ENCODE data around the gene FHAD1.

The FHAD1 gene

GRCh38 chr1:15326691-15327588 is 79.9 kb downstream of the FHAD1 start:
- no peak for DNase-seq (ENCODE audit: low spot score)

DNA sequence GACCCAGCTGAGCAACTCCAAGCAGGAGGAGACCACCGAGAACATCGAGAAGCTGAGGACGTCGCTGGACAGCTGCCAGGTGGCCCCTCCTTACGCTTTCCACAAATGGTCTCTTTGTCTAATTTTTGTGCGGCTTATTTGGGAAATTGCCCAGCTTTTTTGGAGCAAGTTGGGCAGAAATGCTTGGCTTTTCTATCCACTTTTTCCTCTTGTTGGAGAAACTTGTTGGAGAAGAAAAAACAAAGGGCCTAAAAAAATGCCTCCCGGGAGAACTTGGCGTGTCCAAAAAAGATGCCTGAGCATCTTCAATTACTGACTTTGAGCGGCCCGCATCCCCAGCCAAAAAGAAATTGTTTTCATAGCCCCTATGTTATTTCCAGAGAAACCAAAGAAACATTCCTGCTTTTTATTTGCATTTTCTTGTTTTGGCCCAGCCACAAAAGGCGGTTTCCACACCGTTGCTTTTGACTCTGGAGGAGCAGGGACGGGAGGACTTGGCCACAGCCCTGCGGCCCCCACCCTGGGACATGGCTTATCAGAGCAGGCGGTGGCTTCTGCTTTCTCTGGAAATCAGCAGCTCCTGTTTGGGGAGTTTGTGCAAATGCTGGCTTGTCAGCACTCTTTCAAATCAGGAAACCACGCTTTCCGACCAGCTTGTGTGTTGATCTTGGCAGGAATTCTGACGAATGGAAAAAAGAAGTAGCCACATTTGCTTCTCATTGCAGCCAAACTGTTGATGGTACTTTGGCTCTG is 81.5 kb downstream of the FHAD1 start:
- peak; percentile 62 for DNase-seq (ENCODE audit: low spot score)

- peak; percentile 68 for DNase-seq (ENCODE audit: low spot score)
These were observed 82.2 kb downstream of the FHAD1 start for GRCh38 chr1:15329104-15329820.

- no peak for DNase-seq (ENCODE audit: low spot score)
These were observed 83.0 kb downstream of the FHAD1 start for GRCh38 chr1:15330028-15330427.

DNA sequence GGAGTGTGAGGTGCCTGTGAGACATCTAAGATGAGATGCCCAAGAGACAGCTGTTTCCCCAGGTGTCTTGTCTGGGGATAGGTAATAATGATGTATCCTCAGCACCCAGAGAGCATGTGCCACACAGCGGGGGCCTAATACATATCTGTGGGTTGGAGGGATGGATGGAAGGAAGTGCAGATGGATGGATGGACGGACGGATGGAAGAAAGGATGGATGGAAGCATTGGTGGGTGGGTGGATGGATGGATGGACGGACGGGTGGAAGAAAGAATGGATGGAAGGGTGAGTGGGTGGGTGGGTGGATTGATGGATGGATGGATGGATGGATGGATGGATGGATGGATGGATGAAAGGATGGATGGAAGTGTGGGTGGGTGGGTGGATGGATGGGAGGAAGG is 84.2 kb downstream of the FHAD1 start:
- DNase-seq (ENCODE audit: low spot score), result no peak

DNA sequence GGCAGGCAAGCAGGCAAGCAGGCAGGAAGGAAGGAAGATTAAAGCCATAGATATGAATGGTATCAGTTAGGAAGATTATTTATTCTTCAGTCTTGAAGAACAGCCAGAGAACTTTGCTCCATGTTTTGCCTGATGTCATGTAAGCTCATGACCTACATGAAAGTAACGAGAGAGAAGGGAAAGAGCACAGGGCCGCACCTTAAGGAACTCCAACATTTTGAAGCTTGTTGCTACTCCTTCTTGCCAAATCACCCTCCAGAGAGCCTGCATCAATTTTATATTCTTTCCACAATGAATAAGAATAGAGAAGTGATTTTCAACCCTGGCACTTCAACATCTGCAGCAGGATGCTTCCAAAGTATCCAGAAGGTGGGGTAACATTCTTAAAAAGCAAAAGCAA is 84.7 kb downstream of the FHAD1 start:
- DNase-seq (ENCODE audit: low spot score), result no peak

DNA sequence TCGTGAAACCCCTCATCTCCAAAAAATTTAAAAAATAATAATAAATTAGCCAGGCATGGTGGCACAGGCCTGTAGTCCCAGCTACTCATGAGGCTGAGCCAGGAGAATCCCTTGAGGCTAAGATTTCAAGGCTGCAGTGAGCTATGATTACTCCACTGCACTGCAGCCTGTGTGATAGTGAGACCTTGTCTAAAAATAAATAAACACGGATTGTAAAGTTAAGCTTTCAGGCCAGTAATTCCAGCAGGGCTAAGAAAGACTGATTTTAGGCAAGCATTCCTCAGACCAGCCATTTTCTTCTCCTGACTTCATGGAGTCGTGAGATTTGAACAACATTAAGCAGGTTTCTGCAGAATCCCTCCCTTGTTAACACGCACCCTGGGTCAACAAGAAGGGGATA is 85.5 kb downstream of the FHAD1 start:
- DNase-seq (ENCODE audit: low spot score), result no peak

- no peak for DNase-seq (ENCODE audit: low spot score)
These were observed 86.1 kb downstream of the FHAD1 start for GRCh38 chr1:15332952-15333715.

DNA sequence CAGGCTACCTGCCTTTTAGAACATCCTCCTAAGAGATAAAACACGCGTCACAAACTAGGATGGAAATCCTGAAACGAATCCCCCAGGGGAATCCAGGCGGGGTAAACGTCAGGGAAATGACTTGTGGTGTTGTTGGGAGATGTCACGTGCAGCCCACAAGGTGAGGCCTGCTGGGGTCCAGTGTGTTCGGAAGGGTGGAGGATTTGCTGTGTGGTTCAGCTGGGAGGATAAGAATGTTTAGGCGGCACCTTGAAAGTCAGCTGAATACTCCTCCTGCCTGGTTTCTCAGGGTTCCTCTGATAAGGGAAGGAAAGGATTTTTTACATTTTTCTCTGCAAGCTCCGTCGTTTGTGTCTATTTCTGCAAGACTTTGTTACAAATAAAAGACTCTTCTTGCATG is 88.0 kb downstream of the FHAD1 start:
- no peak for DNase-seq (ENCODE audit: low spot score)

GRCh38 chr1:15336866-15337265 is 89.8 kb downstream of the FHAD1 start:
- no peak for DNase-seq (ENCODE audit: low spot score)

DNA sequence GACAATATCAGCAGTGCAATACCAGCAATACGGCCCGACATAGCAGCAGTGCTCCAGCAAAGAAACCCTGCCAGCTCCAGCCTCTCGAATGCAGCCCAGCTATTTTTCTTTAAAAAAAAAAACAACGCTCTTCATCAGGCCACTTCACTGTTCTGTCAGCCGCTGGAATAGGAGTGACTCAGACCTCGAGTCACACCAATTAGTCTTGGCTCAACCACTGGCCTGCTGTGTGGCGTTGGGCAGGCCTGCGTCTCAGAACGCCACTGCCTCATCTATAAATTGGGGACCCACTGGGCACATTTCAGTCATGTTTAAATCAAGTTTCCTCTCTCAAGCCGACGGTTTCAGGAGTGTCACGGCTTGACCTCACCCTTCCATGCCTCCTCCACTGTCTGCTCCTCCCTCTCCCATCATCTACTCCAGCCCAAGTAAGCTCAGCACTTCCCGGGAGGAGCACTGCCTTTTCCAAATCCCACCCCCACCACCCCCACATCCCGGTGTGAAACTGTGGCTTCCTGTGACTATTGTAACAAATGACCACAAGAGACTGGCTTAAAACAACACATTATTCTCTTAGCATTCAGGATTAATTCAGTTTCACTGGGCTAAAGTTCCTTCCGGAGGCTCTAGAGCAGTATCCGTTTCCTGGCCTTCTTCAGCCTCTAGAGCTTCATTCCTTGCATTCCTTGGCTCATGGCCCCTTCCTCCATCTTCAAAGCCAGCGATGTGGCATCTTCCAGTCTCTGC is 90.8 kb downstream of the FHAD1 start:
- peak; percentile 89 for DNase-seq (ENCODE audit: low spot score)

DNA sequence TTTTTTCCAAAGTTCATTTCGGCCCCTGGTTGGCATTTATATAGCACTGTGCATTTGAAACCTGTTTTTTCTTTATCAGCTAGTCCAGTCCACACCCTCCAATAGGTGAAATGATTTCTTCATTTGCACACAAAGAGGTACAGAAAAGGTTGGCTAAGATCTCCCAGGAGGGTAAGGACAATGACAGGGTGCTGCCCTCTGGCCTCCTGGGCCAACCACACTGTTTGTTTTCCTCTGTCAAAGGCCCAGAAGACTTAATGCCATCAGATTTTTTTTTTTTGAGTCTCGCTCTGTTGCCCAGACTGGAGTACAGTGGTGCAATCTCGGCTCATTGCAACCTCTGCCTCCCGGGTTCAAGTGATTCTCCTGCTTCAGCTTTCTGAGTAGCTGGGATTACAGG is 92.5 kb downstream of the FHAD1 start:
- DNase-seq (ENCODE audit: low spot score), result no peak

DNA sequence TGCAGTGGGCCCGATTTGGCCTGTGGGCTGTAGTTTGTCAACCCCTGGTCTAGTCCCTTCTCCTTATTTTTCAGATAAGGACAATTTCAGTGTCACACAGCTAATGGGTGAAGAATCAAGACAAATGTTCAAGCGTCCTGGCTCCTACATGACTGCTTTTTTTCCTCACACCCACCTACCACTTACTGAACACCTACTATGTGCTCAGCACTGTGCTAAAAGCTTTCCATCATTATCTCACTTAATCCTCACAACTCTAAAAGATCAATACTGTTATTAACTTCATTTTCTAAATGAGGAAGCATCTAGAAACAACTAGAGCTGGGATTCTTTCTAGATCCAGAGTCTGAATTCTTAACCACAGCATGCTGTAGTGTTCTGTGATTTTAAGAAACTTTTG is 94.2 kb downstream of the FHAD1 start:
- DNase-seq (ENCODE audit: low spot score), result no peak

- peak; percentile 60 for DNase-seq (ENCODE audit: low spot score)
These were observed 94.8 kb downstream of the FHAD1 start for GRCh38 chr1:15341634-15342407.

DNA sequence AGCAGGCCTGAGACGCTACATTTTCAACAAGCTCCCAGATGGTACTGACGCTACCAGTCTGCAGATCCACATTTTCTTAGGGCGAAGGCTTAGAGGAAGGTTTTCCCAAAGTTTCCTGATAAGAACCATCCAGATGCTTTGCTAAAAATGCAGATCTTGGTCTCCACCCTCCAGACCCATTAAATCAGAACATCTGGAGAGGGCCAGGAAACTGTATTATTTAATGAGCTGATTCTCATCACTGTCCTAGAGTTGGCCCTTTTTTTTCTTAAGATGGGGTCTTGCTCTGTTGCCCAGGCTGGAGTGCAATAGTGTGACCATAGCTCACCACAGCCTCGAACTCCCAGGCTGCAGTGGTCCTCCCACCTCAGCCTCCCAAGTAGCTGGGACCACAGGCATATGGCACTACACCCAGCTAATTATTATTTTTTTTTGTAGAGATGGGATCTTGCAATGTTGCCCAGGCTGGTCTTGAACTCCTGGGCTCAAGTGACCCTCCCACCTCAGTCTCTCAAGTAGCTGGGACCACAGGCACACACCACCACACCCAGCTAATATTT is 95.5 kb downstream of the FHAD1 start:
- no peak for DNase-seq (ENCODE audit: low spot score)

- no peak for DNase-seq (ENCODE audit: low spot score)
These were observed 96.1 kb downstream of the FHAD1 start for GRCh38 chr1:15343099-15343498.

GRCh38 chr1:15343729-15344128 is 96.7 kb downstream of the FHAD1 start:
- peak; percentile 51 for DNase-seq (ENCODE audit: low spot score)

DNA sequence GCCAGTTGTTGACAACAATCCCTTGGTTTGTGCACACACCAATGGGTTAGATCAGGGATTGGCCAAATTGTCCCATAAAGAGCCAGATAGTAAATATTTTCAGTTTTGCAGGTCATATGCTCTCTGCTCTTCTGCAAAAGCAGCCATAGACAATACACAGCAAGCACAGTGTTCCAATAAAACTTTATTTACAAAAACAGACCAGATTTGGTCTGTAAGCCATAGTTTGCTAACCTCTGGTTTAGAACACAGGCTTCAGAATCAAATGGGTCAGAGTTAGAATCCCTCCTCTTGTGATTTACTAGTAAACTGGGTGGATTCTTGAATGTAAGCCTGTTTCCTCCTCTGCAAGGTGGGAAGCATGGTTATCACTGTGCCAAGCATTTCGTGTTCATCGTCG is 97.4 kb downstream of the FHAD1 start:
- DNase-seq (ENCODE audit: low spot score), result no peak

- DNase-seq (ENCODE audit: low spot score), result no peak
These were observed 98.0 kb downstream of the FHAD1 start for GRCh38 chr1:15344800-15345704.
